GM23338 (cell line): ENCODE data around the gene CDHR3. TPM values are rescaled to one million over a fixed set of nuclear protein-coding genes. Genes with fewer than 3 reads are reported as not detected.

Experiments used
- ATAC-seq: fragments of 200-7000 bp; cut with Tn5 transposase; 3 replicates; pipeline ENCODE4 v1.9.1; 2020
- DNase-seq: peaks from one replicate; pipeline ENCODE4 v3.0.0-alpha.2; 2015; ENCODE audit warnings: low spot score
- H2AFZ ChIP-seq: fragments of 200-600 bp; sonication (generic); 2 replicates; pipeline ENCODE4 v1.8.0; 2016; ENCODE audit warnings: antibody characterized with exemption, mild to moderate bottlenecking, moderate library complexity
- H3F3A ChIP-seq: fragments of 200-600 bp; sonication (generic); replicated peaks from 2 replicates; pipeline ENCODE4 v1.8.0; 2017; ENCODE audit warnings: antibody characterized with exemption, mixed run types, low read depth
- H3K27ac ChIP-seq: fragments of 200-600 bp; sonication (generic); 2 replicates; pipeline ENCODE4 v1.6.1; 2016; ENCODE audit warnings: low read depth
- H3K27me3 ChIP-seq: fragments of 200-600 bp; sonication (generic); 2 replicates; pipeline ENCODE4 v1.8.0; 2016; ENCODE audit warnings: mild to moderate bottlenecking, mixed run types, moderate library complexity; ENCODE audit not compliant: insufficient read depth
- H3K36me3 ChIP-seq: fragments of 200-600 bp; sonication (generic); 2 replicates; pipeline ENCODE4 v1.8.0; 2016; ENCODE audit warnings: mild to moderate bottlenecking; ENCODE audit not compliant: insufficient read depth
- H3K4me1 ChIP-seq: fragments of 200-600 bp; sonication (generic); 2 replicates; pipeline ENCODE4 v1.8.0; 2016; ENCODE audit warnings: mild to moderate bottlenecking, moderate library complexity; ENCODE audit not compliant: insufficient read depth
- H3K4me2 ChIP-seq: fragments of 200-600 bp; sonication (generic); 2 replicates; pipeline ENCODE4 v1.7.1; 2017; ENCODE audit warnings: mixed run types
- H3K4me3 ChIP-seq: fragments of 200-600 bp; sonication (generic); 2 replicates; pipeline ENCODE4 v1.6.1; 2016; ENCODE audit warnings: mixed run types
- H3K79me2 ChIP-seq: fragments of 200-600 bp; sonication (generic); replicated peaks from 2 replicates; pipeline ENCODE4 v1.8.0; 2017; ENCODE audit warnings: mild to moderate bottlenecking; ENCODE audit not compliant: insufficient read depth
- H3K9me2 ChIP-seq: fragments of 200-600 bp; sonication (generic); 2 replicates; pipeline ENCODE4 v1.8.0; 2017; ENCODE audit not compliant: insufficient read depth
- H4K20me1 ChIP-seq: fragments of 200-600 bp; sonication (generic); replicated peaks from 2 replicates; pipeline ENCODE4 v1.8.0; 2017; ENCODE audit warnings: mild to moderate bottlenecking; ENCODE audit not compliant: insufficient read depth
- H3K27ac Mint-ChIP-seq: 2 replicates; pipeline ENCODE4 v1.8.0; 2020; ENCODE audit warnings: inconsistent platforms, mild to moderate bottlenecking, moderate library complexity, mixed read lengths
- H3K27me3 Mint-ChIP-seq: 3 replicates; pipeline ENCODE4 v1.8.0; 2022; ENCODE audit warnings: low read depth, mild to moderate bottlenecking, moderate library complexity, mixed read lengths, inconsistent platforms; ENCODE audit not compliant: insufficient read depth, poor library complexity
- H3K36me3 Mint-ChIP-seq: 3 replicates; pipeline ENCODE4 v1.8.0; 2021; ENCODE audit warnings: low read depth, mild to moderate bottlenecking, inconsistent platforms, moderate library complexity, mixed read lengths
- H3K4me1 Mint-ChIP-seq: 3 replicates; pipeline ENCODE4 v1.8.0; 2020; ENCODE audit warnings: mild to moderate bottlenecking, inconsistent platforms, mixed read lengths
- H3K4me3 Mint-ChIP-seq: 3 replicates; pipeline ENCODE4 v1.8.0; 2021; ENCODE audit warnings: moderate library complexity, mild to moderate bottlenecking, inconsistent platforms, mixed read lengths
- H3K9me3 Mint-ChIP-seq: 3 replicates; pipeline ENCODE4 v1.8.0; 2020; ENCODE audit warnings: moderate library complexity, mild to moderate bottlenecking, inconsistent platforms, mixed read lengths
- EZH2phosphoT487 ChIP-seq: fragments of 200-600 bp; sonication (generic); IDR thresholded peaks from one replicate; pipeline ENCODE4 v1.8.1; 2018; ENCODE audit warnings: antibody characterized with exemption; ENCODE audit not compliant: unreplicated experiment
- POLR2AphosphoS5 ChIP-seq: IDR thresholded peaks from 2 replicates; pipeline ENCODE4 v1.6.1; 2016; ENCODE audit warnings: antibody characterized with exemption, low read depth
- STAT1 ChIP-seq: IDR thresholded peaks from one replicate; pipeline ENCODE4 v1.6.1; 2016; ENCODE audit warnings: antibody characterized with exemption; ENCODE audit not compliant: unreplicated experiment
- ZNF114 ChIP-seq: fragments of 250-450 bp; sonication (Bioruptor Pico); IDR thresholded peaks from 2 replicates; pipeline ENCODE4 v1.5.0; 2020; ENCODE audit warnings: mild to moderate bottlenecking, moderate library complexity
- polyA plus RNA-seq: library from polyadenylated mRNA; unstranded; fragments of >200 nt; fragmentation: Nextera tagmentation; extraction: Ambion mirVana; gene quantifications from 2 replicates; pipeline ENCODE4 v1.2.1, GENCODE V29; 2016
- total RNA-seq: library from RNA; depleted of rRNA; stranded (reverse); fragments of >200 nt; shearing (Covaris generic); gene quantifications from 2 replicates; pipeline ENCODE4 v1.2.3, GENCODE V29; 2014
- TF ChIP-seq, protein P1 (sequence below): fragments of 250-450 bp; sonication (Bioruptor Pico); IDR thresholded peaks from 2 replicates; pipeline ENCODE4 v1.5.0; 2020; ENCODE audit warnings: mild to moderate bottlenecking, moderate library complexity
- TF ChIP-seq, protein P2 (sequence below): IDR thresholded peaks from 2 replicates; pipeline ENCODE4 v1.6.1; 2016; ENCODE audit warnings: antibody characterized with exemption
- TF ChIP-seq, protein P3 (sequence below), 2 experiments: fragments of 200-600 bp in 1 of 2; sonication (generic) in 1 of 2; conservative IDR thresholded peaks; 2 replicates each; pipeline versions ENCODE4 v1.5.1 to v1.6.1; 2016 to 2017; ENCODE audit warnings: antibody characterized with exemption in 2 of 2, low read depth in 2 of 2, mild to moderate bottlenecking in 2 of 2, moderate library complexity in 1 of 2

The CDHR3 gene
- total and polyA plus RNA-seq, 2 experiments from 2014 or later = 5.1 to 12.2 TPM

DNA sequence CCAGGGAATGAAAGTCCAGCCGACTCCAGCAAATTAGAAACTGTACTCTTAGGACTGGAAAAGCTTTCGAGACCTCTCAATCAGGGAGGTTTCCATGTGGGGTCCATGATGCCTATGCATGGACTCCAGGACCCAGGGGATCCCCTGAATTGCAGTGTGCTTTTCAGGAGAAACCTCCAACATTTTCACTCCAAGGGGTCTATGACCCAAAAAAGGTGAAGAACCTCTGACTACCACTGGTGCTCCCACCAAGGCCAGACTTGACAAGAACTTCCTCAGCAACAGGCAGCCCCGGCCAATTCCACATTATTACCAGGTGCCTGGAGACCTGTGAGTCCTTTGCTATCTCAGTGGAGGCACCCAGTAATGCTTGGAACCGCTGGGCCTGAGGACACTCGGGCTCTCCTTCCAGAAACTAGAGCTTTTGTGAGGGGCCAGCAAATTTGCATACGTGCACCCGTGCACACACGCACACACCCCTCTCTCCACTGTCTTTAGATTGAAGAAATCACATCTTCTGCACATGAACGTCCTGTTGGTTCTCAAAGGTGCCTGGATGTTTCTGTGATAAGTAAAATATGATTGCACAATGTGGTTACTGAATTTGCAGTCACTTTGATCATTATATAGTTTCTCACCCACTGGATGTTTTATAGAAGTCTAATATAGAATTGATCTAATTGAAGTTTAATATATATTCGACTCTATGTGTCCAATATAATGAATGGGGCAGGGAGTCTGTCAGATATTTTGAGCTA lies 94.3 kb downstream of the CDHR3 start:
- no peak overlapping the region for H3K27ac ChIP-seq
- H3F3A ChIP-seq = no peaks in the 10 kb centered on the region
- TF ChIP-seq, protein P1, sequence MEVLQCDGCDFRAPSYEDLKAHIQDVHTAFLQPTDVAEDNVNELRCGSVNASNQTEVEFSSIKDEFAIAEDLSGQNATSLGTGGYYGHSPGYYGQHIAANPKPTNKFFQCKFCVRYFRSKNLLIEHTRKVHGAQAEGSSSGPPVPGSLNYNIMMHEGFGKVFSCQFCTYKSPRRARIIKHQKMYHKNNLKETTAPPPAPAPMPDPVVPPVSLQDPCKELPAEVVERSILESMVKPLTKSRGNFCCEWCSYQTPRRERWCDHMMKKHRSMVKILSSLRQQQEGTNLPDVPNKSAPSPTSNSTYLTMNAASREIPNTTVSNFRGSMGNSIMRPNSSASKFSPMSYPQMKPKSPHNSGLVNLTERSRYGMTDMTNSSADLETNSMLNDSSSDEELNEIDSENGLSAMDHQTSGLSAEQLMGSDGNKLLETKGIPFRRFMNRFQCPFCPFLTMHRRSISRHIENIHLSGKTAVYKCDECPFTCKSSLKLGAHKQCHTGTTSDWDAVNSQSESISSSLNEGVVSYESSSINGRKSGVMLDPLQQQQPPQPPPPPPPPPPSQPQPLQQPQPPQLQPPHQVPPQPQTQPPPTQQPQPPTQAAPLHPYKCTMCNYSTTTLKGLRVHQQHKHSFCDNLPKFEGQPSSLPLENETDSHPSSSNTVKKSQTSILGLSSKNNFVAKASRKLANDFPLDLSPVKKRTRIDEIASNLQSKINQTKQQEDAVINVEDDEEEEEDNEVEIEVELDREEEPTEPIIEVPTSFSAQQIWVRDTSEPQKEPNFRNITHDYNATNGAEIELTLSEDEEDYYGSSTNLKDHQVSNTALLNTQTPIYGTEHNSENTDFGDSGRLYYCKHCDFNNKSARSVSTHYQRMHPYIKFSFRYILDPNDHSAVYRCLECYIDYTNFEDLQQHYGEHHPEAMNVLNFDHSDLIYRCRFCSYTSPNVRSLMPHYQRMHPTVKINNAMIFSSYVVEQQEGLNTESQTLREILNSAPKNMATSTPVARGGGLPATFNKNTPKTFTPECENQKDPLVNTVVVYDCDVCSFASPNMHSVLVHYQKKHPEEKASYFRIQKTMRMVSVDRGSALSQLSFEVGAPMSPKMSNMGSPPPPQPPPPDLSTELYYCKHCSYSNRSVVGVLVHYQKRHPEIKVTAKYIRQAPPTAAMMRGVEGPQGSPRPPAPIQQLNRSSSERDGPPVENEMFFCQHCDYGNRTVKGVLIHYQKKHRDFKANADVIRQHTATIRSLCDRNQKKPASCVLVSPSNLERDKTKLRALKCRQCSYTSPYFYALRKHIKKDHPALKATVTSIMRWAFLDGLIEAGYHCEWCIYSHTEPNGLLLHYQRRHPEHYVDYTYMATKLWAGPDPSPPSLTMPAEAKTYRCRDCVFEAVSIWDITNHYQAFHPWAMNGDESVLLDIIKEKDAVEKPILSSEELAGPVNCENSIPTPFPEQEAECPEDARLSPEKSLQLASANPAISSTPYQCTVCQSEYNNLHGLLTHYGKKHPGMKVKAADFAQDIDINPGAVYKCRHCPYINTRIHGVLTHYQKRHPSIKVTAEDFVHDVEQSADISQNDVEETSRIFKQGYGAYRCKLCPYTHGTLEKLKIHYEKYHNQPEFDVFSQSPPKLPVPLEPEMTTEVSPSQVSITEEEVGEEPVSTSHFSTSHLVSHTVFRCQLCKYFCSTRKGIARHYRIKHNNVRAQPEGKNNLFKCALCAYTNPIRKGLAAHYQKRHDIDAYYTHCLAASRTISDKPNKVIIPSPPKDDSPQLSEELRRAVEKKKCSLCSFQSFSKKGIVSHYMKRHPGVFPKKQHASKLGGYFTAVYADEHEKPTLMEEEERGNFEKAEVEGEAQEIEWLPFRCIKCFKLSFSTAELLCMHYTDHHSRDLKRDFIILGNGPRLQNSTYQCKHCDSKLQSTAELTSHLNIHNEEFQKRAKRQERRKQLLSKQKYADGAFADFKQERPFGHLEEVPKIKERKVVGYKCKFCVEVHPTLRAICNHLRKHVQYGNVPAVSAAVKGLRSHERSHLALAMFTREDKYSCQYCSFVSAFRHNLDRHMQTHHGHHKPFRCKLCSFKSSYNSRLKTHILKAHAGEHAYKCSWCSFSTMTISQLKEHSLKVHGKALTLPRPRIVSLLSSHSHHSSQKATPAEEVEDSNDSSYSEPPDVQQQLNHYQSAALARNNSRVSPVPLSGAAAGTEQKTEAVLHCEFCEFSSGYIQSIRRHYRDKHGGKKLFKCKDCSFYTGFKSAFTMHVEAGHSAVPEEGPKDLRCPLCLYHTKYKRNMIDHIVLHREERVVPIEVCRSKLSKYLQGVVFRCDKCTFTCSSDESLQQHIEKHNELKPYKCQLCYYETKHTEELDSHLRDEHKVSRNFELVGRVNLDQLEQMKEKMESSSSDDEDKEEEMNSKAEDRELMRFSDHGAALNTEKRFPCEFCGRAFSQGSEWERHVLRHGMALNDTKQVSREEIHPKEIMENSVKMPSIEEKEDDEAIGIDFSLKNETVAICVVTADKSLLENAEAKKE (CRISPR knock-in tag) = no peak
- Mint-ChIP-seq H3K27ac (no peak overlapping the region), H3K4me3 (no peak overlapping the region), H3K9me3 (peaks cover 15% of the 10 kb centered on the region), H3K36me3 (peaks cover 6% of the 10 kb centered on the region), H3K27me3 (peaks cover 6% of the 10 kb centered on the region), H3K4me1 (peaks cover 16% of the 10 kb centered on the region)
- H3K27me3 ChIP-seq = no peaks in the 10 kb centered on the region
- peaks cover 2% of the 10 kb centered on the region; the same call in 1 of the 2 replicates for H3K9me2 ChIP-seq
- no peaks in the 10 kb centered on the region for H3K79me2 ChIP-seq
- no peak overlapping the region for H3K4me2 ChIP-seq
- peak overlapping the region; percentile 96 for H2AFZ ChIP-seq
- no peak for ATAC-seq
- H3K4me1 ChIP-seq = peaks cover 12% of the 10 kb centered on the region; the same call in 1 of the 2 replicates
- no peaks in the 10 kb centered on the region for H3K36me3 ChIP-seq
- no peak overlapping the region for H3K4me3 ChIP-seq
- DNase-seq = no peak
- H4K20me1 ChIP-seq = no peaks in the 10 kb centered on the region

DNA sequence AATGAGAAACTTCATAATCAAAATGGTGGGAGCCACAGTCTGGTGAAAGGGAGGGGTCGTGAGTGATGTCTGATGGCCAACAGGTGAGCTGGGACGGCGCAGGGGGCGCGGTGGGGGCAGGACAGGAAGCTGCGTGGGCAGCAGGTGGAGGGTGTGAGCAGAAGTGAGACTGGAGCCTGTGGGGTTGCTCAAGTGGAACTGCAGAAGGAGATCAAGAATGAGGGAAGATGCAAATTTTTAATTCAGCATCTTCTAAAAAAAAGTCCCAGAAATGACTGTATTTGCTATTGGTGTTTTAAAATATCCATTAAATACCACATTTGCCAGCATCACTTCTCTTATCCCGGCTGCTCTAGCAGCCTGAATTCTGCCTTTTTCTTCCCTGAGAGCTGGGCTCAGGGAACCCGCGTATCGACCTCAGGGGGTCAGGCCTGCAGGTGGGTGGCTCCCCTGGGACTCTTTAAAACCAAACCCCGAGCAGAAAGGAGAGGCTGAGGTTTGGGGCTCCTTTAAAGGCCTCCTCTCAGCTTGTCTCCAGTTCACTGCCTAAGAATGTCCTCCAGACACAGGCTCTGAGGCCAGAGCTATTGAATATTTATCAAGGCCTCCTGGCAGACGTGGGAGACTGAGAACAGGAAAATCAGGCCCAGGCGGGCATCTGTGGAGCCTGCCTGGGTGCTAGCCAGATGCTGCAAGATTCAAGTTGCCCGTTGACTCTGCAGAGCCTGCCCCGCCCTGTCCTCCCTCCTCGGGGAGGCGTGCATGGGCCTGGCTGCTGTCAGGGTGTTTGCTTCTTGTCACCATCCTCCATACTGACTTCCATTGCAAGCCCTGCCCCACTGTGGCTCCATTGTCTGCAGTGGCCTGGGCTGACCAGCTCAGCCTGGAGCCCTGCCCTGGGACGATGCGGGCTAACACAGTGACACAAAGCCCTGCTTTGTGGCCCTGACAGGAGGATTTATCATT lies 95.2 kb downstream of the CDHR3 start:
- Histone ChIP-seq H2AFZ (peak overlapping the region; percentile 74; the same call in 1 of the 2 replicates), H3K9me2 (peaks cover 2% of the 10 kb centered on the region; the same call in 1 of the 2 replicates), H3K27ac (no peak overlapping the region), H3K27me3 (no peaks in the 10 kb centered on the region), H3K79me2 (no peaks in the 10 kb centered on the region), H3K4me3 (no peak overlapping the region), H3K4me2 (no peak overlapping the region), H3K4me1 (peaks cover 12% of the 10 kb centered on the region; the same call in 1 of the 2 replicates), H3F3A (no peaks in the 10 kb centered on the region), H3K36me3 (no peaks in the 10 kb centered on the region), H4K20me1 (no peaks in the 10 kb centered on the region)
- Mint-ChIP-seq H3K27ac (no peak overlapping the region), H3K36me3 (peaks cover 6% of the 10 kb centered on the region), H3K9me3 (peaks cover 15% of the 10 kb centered on the region), H3K4me1 (peaks cover 20% of the 10 kb centered on the region), H3K27me3 (peaks cover 6% of the 10 kb centered on the region), H3K4me3 (no peak overlapping the region)
- ATAC-seq = no peak
- DNase-seq = no peak
- TF ChIP-seq STAT1 (no peak), ZNF114 (no peak), POLR2AphosphoS5 (no peak), EZH2phosphoT487 (no peak)
- TF ChIP-seq, protein P2, sequence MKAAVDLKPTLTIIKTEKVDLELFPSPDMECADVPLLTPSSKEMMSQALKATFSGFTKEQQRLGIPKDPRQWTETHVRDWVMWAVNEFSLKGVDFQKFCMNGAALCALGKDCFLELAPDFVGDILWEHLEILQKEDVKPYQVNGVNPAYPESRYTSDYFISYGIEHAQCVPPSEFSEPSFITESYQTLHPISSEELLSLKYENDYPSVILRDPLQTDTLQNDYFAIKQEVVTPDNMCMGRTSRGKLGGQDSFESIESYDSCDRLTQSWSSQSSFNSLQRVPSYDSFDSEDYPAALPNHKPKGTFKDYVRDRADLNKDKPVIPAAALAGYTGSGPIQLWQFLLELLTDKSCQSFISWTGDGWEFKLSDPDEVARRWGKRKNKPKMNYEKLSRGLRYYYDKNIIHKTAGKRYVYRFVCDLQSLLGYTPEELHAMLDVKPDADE = no peak
- TF ChIP-seq, protein P3, sequence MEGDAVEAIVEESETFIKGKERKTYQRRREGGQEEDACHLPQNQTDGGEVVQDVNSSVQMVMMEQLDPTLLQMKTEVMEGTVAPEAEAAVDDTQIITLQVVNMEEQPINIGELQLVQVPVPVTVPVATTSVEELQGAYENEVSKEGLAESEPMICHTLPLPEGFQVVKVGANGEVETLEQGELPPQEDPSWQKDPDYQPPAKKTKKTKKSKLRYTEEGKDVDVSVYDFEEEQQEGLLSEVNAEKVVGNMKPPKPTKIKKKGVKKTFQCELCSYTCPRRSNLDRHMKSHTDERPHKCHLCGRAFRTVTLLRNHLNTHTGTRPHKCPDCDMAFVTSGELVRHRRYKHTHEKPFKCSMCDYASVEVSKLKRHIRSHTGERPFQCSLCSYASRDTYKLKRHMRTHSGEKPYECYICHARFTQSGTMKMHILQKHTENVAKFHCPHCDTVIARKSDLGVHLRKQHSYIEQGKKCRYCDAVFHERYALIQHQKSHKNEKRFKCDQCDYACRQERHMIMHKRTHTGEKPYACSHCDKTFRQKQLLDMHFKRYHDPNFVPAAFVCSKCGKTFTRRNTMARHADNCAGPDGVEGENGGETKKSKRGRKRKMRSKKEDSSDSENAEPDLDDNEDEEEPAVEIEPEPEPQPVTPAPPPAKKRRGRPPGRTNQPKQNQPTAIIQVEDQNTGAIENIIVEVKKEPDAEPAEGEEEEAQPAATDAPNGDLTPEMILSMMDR (conservative IDR thresholded peaks at IDR 0.05; ENCODE audit: low read depth in 2 of 2) = no peak
